GM06990 (cell line): Measurements from ENCODE around the gene PRTFDC1.
A peak's percentile ranks its signal among the peaks of the same experiment; 100 is the strongest.

Experiments
- DNase-seq: peaks from one replicate; pipeline ENCODE4 v3.0.0-alpha.2; 2011; ENCODE audit not compliant: insufficient read length; ENCODE audit errors: extremely low read depth
- H3K27me3 ChIP-seq: replicated peaks from 2 replicates; pipeline ENCODE4 v1.6.0; 2011; ENCODE audit warnings: low read length; ENCODE audit not compliant: control insufficient read depth, insufficient read depth
- H3K36me3 ChIP-seq: 2 replicates; pipeline ENCODE4 v1.5.1; 2011; ENCODE audit warnings: low read length; ENCODE audit not compliant: control insufficient read depth, insufficient read depth
- H3K4me3 ChIP-seq: replicated peaks from 2 replicates; pipeline ENCODE4 v1.5.1; 2011; ENCODE audit warnings: low read depth, mild to moderate bottlenecking, control low read depth, low read length
- TF ChIP-seq, protein P1 (sequence below): IDR thresholded peaks from 2 replicates; pipeline ENCODE4 v1.5.1; 2011; ENCODE audit warnings: low read length, control low read depth, mild to moderate bottlenecking, inconsistent platforms; ENCODE audit not compliant: insufficient read depth, poor library complexity, severe bottlenecking

PRTFDC1 gene, protein sequence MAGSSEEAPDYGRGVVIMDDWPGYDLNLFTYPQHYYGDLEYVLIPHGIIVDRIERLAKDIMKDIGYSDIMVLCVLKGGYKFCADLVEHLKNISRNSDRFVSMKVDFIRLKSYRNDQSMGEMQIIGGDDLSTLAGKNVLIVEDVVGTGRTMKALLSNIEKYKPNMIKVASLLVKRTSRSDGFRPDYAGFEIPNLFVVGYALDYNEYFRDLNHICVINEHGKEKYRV

DNA sequence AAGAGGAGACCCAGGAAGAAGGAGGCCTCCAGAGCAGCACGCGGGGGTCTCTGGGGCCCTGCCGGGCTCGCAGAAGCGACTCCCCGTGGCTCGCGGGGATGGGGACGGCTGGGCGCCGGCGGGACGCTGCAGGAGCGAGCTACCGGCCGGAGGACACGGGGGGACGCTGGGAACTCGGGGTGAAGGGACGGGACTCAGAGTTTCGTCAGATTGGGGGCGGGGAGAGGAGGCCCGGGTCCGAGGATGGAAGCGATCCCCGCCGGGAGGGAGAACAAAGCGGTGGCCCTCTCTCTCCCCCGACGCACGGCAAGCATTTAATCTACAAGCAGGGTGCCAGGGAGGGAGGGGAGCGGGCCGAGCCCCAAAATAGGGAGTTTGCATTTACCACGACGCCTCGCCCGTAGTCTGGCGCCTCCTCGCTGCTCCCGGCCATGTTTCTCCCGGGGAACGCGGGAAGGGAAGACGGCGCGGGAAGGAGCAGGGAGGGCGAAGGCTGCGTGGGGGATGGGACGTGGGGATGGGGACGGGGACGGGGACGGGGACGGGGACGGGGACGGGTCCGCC is at the start of gene PRTFDC1:
Gene PRTFDC1, minus strand, starts transcription at position 464 of the 564 bp plus-strand sequence. Its CDS starts 31 bp downstream, at position 433.
- peak; percentile 59 for DNase-seq
- Histone ChIP-seq H3K27me3 (no peaks in the 10 kb centered on the region), H3K36me3 (no peaks in the 10 kb centered on the region), H3K4me3 (peak within 1 kb of the TSS; percentile 57)
- TF ChIP-seq, protein P1, sequence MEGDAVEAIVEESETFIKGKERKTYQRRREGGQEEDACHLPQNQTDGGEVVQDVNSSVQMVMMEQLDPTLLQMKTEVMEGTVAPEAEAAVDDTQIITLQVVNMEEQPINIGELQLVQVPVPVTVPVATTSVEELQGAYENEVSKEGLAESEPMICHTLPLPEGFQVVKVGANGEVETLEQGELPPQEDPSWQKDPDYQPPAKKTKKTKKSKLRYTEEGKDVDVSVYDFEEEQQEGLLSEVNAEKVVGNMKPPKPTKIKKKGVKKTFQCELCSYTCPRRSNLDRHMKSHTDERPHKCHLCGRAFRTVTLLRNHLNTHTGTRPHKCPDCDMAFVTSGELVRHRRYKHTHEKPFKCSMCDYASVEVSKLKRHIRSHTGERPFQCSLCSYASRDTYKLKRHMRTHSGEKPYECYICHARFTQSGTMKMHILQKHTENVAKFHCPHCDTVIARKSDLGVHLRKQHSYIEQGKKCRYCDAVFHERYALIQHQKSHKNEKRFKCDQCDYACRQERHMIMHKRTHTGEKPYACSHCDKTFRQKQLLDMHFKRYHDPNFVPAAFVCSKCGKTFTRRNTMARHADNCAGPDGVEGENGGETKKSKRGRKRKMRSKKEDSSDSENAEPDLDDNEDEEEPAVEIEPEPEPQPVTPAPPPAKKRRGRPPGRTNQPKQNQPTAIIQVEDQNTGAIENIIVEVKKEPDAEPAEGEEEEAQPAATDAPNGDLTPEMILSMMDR: peak; percentile 16

DNA sequence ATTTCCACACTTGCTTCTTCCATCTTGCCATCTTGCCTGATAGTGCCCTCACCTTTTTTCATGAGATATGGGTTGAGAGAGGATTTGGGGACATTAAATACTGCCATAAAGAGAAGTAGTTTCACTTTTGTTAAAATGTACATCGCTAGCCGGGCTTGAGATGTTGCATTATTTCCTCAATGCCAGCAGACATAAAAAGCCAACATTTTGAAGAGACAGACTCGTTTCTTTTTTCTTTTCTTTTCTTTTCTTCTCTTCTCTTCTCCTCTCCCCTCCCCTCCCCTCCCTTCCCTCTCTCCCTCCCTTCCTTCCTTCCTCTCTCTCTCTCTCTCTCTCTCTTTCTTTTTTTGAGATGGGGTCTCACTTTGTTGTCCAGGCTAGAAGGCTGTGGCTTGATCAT is 45.6 kb upstream of the PRTFDC1 start:
- Histone ChIP-seq H3K36me3 (no peaks in the 10 kb centered on the region), H3K4me3 (no peak overlapping the region)
- TF ChIP-seq, protein P1: no peak

DNA sequence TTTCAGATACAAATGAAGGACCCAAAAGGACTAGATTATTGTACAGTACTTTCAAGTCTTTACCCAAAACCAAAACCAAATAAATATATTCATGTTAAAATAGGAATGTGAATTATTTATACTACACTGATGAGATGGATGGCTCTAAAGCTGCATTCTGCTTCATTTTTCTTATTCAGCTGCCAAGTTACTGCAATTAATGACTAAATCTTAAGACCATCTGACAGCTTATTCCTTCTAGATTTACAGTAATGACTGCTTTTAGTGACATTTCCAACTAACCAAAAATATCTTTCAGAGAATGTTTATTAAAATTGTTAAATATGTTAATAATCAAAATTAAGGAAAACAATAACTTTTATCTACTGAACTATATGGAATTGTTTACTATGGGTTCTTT is 42.7 kb upstream of the PRTFDC1 start:
- no peak overlapping the region for H3K4me3 ChIP-seq
- no peaks in the 10 kb centered on the region for H3K36me3 ChIP-seq
- peaks cover 1% of the 10 kb centered on the region; the same call in 1 of the 2 replicates for H3K27me3 ChIP-seq
- no peak for DNase-seq
- TF ChIP-seq, protein P1: no peak

More for the DNA sequence above, 45.6 kb upstream of the PRTFDC1 start:
- DNase-seq: no peak
- no peaks in the 10 kb centered on the region for H3K27me3 ChIP-seq

DNA sequence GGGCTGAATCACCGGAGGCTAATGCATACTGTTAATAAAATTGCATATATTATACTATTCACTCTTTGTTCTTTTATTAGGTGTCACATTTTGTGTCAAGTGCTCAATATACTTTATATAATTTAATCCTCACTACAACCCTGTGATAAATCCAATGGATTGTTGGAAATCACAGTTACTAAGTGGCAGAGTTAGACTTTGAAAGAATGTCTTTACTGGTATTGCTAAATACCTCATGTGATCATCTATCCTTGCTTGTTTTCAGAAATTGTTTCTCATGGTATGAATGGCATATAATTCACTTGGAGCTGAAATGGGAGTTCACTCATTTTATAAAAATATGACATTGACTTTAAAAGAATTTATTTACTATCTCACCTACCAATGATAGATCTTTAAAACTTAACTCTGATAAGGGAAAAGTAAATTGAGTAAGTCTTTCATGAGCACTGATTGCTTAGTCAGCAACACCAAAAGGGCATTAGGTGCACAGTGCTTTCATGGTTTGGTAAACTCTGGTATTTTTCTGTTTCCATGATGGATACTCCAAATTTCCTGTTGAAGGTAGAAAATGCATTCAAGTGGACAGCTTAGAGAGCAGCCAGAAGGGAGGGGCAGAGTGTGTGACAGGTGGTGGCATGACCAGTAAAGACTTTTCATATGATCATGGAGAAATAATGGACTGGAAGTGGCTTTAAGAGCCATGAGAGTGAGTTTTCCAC is 41.0 kb upstream of the PRTFDC1 start:
- TF ChIP-seq, protein P1: no peak
- H3K27me3 ChIP-seq: peaks cover 1% of the 10 kb centered on the region; the same call in 1 of the 2 replicates

DNA sequence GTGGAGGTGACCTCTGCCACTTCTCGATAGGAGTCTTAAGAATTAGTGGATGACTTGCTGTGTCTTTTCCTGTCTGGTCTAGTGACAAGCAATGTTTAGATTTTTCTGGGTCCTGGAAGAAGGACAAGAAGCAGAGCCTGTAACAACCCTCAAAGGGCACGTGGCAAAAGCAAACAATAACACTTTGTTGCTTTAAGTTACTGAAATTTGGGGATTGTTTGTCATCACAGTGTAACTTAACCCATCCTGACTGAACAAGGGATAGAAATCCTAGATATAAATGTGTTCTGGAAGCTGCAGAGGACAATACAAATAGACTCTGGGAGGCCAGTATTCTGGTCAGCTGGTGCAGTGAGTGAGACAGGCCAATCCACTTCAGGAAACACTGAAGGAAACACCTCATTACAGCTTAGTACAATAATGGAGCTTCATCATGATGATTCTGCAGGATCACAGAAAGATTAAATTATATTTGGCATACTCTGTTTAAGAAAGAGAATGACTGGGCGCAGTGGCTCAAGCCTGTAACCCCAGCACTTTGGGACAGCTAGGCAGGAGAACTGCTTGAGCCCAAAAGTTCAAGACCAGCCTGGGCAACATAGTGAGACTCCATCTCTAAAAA is 40.2 kb upstream of the PRTFDC1 start:
- Histone ChIP-seq H3K27me3 (peaks cover 1% of the 10 kb centered on the region; the same call in 1 of the 2 replicates), H3K36me3 (no peaks in the 10 kb centered on the region), H3K4me3 (no peak overlapping the region)
- TF ChIP-seq, protein P1: no peak
- DNase-seq: no peak

More for the DNA sequence above, 41.0 kb upstream of the PRTFDC1 start:
- H3K4me3 ChIP-seq: no peak overlapping the region
- no peaks in the 10 kb centered on the region for H3K36me3 ChIP-seq
- no peak for DNase-seq
